Measurements from ENCODE around the gene CCDC66.
"Not testable (repeated sequence)": the region's sequence is repeated elsewhere in the genome, so short reads cannot be mapped to it uniquely, and the experiment has no call there.

CCDC66 gene

DNA sequence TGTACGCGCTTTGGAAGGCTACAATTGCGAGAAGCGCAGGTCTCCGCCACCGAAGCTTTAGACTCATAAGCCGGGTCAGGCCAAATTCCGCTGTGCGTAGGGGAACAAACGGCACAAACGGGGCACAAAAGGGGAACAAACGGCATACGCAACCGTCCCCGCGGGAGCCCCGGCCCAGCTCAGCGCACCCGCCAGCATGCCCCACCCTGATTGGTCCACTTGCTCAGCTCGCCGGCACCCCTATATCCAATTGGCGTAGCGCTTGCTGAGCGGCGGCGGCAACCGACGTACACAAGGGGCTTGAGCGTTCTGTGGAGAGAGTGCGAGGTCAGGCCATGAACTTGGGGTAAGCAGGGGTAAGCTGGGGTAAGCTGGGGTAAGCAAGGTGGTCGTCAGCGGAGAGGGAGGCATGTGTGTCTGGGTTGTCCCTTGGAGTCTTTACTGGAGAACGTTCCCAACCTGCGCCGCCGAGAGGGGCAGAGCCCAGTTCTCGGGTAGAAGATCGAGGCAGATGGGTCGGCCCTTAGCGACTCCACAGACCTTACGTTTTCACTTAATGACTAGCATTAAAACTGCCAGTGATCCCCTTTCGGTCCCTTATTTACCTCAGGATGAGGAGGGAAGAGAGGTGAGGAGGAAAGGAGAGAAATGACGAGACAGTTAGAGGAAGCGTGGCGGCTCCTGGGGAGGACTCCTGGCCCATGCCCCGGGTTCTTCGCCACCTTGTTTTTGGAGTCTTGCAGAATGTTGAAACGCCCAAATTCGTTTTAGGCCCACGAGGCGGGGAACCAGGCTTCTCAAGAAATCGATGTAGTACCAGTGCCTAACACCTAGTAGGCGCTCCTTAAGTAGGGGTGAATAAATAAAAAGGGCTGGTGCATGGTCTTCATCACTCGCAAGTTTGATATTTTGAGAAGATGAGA, at the start of gene CCDC66:
Gene CCDC66, plus strand, starts transcription at position 268 of the 923 bp plus-strand sequence. Its CDS starts 68 bp downstream, at position 336.
- DNase-seq, result peak; percentile 96

DNA sequence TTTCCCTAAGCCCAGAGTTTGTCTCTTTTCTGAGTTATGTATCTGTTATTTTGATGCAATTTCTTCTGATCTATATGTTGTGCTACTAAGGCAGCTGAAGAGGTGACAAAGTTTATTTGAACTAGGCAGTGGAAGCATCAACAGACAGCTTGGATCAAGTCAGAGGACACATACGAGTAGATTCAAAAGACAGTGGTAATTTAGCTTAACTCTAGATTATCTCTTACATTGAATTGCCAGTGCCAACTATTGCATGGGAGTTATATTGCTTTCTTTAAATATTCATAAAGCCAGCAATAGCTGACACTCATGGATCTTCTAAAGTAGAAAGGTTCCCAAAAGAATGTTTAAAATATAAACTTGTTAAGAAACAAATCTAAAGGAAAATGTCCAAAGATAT, 37.3 kb upstream of the CCDC66 start:
- no peak for DNase-seq

DNA sequence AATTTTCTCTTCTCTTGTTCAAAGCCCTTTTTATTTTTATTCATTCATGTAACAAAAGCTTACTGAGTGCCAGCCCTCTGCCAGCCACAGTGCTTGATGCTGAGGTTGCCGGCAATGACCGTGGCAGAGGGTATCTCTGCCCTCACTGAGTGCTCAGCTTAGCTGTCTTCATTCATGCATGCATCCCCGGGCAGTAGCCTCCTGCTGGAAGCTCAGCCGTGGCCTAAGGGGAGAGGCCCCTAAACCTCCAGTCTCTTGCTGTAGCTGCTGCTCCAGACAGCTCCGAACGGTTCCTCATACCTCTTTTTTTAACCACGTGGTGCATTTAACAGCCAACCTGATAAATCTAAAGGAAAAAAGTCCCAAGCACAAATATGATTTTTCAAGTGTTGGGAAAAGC, 34.6 kb upstream of the CCDC66 start:
- DNase-seq, result no peak

DNA sequence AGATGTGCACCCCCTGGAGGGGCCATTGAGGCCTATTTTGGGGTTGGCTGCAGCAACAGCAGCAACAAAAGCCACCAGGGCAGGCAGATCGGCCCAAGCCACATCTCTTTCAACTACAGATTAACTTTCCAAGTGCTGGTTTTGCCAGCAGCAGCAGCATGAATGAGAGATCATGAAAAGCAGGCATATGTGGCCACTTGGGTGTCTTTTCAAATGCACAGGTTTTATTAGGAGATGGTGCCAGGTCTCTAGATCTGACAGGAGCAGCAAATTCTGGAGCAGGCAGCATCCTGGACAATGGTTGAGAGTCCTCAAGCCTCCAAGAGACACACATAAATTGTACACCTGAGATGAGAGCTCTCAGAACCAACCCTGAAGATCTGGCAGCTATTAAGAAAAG, 31.7 kb upstream of the CCDC66 start:
- DNase-seq, result no peak

DNA sequence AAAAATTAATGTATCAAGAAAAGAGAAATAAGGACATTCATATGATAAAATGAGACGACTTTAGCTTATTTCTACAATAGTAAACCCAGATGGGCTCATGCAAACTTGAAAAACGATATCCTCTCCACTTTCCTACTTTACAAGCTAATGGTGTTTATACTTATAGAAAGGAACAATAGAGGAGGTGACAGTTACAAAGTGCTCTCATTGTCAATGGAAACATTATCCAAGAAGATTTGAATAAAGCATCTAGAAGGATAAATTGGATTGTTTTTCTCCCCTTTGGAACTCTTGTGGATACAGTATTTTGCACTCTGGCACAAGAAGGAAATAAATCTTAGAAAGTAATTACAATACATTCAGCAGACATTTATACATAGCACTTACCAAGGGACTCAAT, 20.2 kb upstream of the CCDC66 start:
- DNase-seq, result no peak

DNA sequence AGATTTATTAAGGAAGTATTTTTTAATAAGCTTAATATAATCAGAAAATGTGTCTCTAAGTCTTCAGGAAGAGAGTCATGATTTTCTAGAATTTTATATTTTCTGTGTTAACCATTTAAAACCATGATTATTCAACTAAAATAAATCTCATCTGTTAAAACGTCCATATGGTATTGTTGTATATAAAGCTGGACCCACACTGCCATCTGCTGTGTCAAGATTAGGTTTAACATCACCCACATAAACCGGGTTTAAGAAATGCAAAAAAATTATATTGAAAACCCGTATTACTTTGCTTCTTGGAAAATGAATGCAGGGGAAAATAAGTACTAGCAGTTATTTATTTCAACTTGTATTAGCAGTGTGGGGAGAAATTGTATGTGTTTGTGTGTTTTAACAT, 9.5 kb upstream of the CCDC66 start:
- DNase-seq, result no peak

DNA sequence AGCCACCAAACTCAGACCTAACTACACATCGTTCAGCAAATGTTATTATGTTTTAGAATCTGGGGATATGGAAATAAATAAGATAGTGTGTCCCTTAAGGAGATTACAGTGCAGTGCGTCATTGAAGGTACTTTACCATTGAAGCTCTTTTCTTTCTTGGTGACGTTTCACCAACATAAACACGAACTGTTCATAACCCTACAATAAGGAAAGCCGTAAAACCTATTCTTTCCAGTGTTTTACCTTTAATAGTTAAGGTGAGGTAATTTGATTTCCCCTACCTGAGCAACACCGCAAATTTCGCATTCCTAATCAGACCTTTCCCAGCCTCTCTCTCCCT, 826 bp downstream of the CCDC66 start:
- DNase-seq, result no peak

DNA sequence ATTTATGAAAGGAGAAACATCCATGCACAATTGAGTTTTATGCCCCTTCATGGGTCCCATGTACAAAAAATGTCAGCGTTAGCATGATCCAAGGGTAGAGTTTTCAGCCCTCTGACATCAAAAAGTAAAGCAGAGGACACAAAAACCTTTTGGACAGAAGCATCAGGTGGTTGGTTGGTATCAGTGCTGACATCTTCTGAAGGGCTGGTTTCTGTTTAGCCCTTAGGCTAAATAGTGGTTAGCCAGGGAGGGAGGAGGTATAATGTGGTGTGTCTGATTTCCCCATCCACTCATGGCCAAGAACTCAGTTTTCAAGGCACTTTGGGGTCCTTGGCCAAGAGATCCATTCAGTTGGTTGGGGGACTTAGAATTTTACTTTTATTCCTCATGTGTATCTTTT, 16.5 kb downstream of the CCDC66 start:
- no peak for DNase-seq

DNA sequence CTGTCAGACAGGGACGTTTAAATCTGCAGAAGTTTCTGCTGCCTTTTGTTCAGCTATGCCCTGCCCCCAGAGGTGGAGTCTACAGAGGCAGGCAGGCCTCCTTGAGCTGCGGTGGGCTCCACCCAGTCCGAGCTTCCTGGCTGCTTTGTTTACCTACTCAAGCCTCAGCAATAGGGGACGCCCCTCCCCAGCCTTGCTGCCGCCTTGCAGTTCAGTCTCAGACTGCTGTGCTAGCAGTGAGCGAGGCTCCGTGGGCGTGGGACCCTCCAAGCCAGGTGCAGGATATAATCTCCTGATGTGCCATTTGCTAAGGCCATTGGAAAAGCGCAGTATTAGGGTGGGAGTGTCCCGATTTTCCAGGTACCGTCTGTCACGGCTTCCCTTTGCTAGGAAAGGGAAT, 25.0 kb downstream of the CCDC66 start:
- DNase-seq, result not testable (repeated sequence)

DNA sequence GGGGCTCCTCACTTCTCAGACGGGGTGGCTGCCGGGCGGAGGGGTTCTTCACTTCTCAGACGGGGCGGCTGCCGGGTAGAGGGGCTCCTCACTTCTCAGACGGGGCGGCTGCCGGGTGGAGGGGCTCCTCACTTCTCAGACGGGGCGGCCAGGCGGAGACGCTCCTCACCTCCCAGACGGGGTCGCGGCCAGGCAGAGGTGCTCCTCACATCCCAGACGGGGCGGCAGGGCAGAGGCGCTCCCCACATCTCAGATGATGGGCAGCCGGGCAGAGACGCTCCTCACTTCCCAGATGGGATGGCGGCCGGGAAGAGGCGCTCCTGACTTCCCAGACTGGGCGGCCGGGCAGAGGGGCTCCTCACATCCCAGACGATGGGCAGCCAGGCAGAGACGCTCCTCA, 27.3 kb downstream of the CCDC66 start:
- not testable (repeated sequence) for DNase-seq

DNA sequence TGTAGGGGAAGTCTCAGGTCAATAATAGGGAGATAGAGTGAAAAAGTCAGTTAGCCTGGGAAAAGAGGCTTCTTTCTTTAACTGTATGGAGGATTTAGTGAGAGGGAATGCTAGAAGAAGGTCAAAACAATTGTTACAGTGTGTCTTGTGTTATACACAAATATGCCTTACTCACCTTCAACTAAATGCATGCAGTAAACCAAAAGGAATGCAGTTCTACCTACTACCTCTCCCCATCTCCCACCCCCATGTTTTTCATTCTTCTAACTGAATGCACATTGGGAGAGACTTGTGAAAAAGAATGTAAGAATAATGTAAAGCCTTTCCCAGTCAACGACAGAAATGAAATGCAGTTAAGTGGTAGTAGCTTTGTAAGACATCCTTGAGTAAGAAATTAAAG, 33.8 kb downstream of the CCDC66 start:
- DNase-seq, result no peak

DNA sequence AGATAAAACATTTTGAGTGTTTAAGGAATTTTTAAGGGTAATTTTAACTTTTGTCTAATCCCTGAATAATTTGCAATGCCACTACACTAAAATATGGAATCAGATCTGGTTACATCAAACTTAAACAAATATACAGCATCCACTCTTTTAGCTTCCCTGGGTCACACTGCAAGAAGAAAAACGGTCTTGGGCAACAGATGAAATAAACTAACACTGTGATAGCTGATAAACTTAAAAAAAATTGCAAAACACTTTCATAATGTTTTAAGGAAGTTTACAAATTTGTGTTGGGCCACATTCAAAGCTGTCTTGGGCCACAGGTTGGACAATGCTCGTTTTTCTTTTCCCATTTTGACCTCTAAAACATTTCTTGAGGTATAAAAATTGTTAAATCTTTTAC, 34.3 kb downstream of the CCDC66 start:
- DNase-seq, result no peak

DNA sequence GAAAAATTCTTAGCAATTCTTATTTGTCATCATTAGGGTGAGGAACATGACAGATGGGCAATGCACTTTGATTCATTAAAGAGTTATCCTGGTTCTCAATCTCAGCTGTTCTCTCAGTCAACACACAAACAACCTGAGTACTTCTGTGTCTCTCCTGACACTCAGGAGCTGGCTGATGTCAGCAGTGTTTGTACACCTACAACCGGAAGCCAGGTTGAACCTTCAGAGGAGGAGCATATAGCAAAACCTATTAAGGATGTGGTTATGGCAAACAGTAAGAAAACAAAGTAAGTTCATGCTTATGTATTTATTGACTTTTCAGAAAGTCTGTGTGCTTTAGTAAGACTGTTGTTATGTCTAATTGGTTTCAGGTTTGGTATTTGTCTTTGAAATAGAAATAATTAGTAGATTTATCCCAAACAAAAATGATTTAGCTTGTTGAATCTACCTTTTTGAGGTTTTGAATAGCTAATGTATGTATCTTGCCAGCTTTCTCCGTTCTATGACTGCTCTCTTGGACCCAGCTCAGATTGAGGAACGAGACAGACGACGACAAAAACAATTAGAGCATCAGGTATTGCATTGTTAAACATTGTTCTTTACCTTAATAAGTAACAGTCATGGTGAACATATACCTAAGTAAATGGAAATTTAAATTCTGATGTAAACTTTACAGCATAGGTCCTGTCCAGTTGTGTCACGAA, 36.6 kb downstream of the CCDC66 start:
- DNase-seq, result no peak

DNA sequence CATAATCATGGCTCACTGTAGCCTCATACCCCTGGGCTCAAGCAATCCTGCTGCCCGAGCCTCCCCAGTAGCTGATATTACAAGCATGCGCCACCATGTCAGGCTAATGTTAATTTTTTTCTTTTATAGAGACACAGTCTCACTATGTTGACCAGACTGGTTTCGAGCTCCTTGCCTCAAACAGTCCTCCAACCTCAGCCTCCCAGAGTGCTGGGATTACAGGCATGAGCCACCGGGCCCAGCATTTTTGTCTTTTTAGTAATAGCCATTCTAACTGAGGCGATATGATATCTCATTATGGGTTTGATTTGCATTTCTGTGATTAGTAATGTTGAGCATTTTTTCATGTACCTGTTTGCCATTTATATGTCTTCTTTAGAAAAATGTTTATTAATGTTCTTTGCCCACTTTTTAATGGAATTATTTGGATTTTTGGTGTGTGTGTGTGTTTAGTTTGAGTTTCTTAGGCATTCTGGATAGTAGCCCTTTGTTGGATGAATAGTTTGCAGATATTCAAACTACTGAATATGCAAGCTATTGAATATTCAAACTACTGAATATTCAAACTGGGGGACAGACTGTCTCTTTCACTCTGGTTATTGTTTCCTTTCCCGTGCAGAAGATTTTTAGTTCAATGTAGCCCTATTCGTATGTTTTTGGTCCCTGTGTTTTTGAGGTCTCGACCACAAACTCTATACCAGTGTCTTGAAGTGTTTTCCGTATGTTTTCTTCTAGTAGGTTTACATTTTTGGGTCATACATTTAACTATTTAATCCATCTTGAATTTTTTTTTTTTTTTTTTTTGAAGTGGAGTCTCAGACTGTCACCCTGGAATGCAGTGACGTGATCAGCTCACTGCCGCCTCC, 39.2 kb downstream of the CCDC66 start:
- no peak for DNase-seq

DNA sequence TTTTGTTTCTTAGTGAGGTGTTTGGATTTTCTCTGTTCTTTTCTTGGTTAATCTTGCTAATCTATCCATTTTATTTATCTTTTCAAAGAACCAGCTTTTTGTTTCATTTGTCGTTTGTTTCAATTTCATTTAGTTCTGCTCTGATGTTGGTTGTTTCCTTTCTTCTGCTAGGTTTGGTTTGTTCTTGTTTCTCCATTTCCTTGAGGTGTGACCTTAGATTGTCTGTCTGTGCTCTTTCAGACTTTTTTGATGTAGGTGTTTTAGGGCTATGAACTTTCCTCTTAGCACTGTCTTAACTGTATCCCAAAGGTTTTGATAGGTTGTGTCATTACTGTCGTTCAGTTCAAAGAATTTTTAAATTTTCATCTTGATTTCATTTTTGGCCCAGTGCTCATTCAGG, 51.5 kb downstream of the CCDC66 start:
- DNase-seq, result not testable (repeated sequence)

DNA sequence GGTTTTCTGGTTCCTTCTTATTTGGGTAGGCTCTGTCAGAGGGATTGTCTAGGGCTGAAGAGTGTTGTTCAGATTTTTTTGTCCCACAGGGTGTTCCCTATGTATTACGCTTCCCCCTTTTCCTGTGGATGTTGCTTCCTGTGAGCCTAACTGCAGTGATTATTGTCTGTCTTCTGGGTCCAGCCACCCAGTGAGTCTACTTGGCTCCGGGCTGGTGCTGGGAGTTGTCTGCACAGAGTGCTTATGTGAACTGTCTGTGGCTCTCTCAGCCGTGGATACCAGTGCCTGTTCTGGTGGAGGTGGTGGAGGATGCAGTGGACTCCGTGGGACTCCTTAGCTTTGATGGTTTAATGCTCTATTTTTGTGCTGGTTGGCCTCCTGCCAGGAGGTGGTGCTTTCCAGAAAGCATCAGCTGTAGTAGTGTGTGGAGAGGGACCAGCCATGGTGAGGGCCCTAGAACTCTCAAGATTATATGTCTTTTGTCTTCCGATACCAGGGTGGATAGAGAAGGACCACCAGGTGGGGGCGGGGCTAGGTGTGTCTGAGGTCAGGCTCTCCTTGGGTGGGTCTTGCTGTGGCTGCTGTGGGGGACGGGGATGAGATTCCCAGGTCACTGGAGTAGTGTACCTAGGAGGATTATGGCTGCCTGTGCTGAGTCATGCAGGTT, 53.8 kb downstream of the CCDC66 start:
- no peak for DNase-seq

DNA sequence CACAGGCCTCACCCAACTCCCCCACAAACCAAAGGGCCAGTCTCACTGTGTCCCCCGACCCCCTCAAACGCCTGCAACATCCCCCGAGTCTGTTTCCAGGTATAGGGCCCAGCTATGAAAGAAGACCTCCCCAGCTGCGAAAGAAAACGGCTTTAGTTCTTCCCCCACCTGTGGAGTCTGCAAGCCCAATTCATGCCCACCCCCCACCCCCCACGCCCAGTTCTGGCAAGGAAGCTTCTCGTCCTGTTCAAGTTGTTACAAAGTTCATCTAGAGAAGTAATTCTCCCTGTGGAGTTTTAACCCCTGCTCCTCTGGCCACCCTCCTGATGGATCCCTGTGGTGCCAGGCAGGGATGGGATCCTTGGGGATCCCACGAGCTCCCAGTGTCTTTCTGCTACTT, 54.4 kb downstream of the CCDC66 start:
- no peak for DNase-seq

DNA sequence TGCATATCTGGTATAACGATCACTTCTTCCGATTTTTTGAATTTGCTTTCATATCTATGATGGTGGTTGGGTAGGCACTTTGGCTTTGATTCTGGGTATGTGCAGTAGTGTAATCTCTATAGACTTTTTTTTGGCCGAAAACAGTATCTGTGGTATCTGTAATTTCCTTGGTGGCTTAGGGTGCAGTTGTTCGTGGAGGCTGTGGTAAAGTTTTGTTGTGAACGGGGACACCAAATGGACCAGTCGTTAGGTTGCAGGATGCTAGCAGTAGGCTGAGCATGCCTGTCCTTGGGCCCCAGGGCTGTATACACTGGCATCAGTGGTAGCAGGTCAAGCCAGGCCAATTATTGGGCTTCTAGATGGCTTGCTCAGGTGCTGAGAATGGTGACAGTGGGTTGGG, 55.2 kb downstream of the CCDC66 start:
- no peak for DNase-seq

DNA sequence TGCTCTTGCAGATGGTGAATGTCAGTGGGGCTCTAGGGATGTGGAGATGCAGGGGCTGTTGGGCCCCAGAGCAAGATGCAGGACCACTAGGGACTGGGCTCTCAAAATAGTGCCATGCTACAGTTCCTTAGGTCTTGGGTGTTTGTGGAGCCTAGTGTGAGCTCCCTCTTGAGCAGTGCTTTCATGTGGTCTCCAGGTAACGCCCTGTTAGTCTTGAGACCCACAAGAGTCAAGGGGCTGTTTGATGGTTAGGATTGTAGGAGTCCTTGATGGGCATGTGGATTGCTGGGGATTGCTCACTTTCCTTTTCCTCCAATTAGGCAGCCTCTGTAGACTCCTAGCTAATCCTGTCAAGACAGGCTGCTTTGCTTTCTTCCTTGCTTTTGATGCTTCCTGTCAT, 56.0 kb downstream of the CCDC66 start:
- DNase-seq, result no peak

DNA sequence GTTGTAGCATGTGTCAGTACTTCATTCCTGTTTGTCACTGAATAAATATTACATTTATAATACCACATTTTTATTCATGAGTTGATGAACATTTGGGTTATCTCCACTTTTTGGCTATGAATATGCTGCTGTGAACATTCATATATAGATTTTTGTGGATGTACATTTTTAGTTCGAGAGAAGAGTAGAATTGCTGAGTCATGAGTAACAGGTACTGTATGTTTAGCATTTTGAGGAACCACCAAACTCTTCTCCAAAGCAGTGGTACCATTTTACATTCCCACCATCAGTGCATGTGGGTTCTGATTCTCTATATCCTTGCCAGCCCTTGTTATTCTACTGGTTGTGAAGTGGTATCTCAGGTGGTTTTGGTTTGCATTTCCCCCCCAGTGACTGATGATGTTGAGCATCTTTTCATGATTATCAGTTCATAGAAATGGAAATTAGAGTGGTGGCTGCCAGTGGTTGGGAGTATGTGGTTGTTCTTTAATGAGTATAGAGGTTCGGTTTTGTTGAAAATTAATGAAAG, 59.6 kb downstream of the CCDC66 start:
- no peak for DNase-seq

DNA sequence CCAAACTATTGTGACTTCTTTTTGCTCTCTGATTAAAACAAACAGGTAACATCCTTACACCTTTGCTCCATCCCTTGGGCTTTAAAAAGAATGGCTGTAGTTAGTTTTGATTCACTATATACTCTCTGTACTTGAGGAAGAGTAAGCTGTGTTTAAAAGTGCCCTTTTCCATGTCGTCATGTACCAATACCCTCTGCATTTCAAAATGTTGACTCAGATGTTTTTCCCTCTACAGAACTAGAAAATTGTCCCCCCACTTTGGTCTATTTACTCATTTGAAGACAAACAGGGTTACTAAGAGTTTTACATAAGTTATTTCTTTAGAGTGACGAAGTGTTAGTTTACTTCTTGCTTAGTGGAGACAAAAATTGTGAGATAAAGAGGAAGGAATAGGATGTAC, 63.4 kb downstream of the CCDC66 start:
- DNase-seq, result no peak

DNA sequence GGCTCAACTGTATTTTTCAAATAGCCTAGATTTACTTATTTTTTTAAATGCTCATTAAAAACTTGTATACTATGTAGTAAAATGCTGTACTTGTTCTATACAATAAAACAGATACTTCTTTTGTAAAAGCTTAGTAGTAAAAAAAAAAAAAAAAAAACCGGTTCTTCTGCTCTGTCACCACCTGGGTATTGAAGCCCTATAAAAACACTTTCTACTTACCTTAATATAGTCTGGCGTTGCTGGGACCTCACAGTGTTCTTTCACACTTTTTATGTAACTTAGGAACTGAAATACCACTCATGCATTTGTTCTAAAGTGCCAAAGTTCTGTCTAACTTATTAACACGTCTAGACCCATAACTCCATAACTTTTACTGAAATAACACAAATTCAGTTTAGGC, 64.7 kb downstream of the CCDC66 start:
- DNase-seq, result no peak

DNA sequence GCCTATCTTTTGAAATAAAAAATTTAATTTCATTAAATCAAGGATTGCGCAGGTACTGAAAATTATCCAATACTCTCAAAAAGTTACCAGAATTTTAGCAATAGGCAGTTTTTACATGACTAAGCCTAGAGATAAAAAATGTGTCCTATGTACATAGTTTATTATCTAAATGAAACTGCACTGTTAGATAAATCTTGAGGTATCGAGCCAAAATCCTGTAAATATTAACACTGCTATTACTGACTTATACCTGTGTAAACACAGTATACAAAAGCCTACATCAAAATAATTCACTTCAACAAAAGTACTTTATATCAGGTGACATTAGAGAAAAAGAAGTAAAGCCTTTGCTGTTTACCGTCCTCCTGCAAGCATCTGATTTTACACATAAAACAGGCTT, 65.4 kb downstream of the CCDC66 start:
- DNase-seq, result no peak
